Subcutaneous adipose tissue (tissue), 4 donors: ENCODE data around the gene ELMO1. TPM values are rescaled to one million over a fixed set of nuclear protein-coding genes. Genes with fewer than 3 reads are reported as not detected.

Source experiments
- total RNA-seq, 4 donors: library from RNA; depleted of rRNA; stranded (reverse); fragments of >200 nt; gene quantifications; one replicate each; pipeline ENCODE4 v1.1.0, GENCODE V29; 2016
- TF ChIP-seq, protein P1 (sequence below): fragments of 450-650 bp; IDR thresholded peaks from one replicate; pipeline ENCODE4 v1.5.1; 2016; ENCODE audit warnings: low read depth, mild to moderate bottlenecking, control low read depth, antibody characterized with exemption, moderate library complexity

ELMO1 gene
- total RNA-seq, 4 donors from 2014 or later: 97.1 to 129 (median 126) TPM

DNA sequence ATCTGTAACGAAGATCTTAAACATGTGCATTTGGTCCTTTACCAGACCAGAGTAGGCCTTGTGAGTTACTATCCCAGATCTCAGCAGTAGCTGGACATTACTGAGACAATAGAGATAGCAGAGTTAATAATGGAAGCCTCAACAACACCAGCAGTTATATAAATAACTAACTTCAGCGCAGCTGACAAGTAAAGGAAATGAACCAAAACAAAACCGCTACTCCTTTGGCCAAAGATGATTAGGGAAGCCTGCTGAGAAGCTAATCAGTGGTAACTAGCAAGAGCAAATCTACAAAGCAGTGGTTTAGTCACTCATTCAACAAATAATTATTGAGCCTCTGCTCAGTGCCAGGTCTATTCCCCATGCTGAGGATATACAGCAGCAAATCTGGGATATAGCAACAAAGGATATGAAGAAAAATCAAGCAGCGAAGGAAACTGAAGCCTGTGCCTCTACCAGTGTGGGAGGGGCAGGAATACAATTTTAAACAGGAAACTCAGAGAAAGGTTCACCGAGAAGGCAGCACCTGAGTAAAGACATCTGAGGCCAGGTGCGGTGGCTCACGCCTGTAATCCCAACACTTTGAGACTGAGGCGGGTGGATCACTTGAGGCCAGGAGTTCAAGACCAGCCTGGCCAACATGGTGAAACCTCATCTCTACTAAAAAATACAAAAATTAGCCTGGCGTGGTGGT is 103.6 kb downstream of the ELMO1 start:
- TF ChIP-seq, protein P1, sequence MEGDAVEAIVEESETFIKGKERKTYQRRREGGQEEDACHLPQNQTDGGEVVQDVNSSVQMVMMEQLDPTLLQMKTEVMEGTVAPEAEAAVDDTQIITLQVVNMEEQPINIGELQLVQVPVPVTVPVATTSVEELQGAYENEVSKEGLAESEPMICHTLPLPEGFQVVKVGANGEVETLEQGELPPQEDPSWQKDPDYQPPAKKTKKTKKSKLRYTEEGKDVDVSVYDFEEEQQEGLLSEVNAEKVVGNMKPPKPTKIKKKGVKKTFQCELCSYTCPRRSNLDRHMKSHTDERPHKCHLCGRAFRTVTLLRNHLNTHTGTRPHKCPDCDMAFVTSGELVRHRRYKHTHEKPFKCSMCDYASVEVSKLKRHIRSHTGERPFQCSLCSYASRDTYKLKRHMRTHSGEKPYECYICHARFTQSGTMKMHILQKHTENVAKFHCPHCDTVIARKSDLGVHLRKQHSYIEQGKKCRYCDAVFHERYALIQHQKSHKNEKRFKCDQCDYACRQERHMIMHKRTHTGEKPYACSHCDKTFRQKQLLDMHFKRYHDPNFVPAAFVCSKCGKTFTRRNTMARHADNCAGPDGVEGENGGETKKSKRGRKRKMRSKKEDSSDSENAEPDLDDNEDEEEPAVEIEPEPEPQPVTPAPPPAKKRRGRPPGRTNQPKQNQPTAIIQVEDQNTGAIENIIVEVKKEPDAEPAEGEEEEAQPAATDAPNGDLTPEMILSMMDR: no peak

DNA sequence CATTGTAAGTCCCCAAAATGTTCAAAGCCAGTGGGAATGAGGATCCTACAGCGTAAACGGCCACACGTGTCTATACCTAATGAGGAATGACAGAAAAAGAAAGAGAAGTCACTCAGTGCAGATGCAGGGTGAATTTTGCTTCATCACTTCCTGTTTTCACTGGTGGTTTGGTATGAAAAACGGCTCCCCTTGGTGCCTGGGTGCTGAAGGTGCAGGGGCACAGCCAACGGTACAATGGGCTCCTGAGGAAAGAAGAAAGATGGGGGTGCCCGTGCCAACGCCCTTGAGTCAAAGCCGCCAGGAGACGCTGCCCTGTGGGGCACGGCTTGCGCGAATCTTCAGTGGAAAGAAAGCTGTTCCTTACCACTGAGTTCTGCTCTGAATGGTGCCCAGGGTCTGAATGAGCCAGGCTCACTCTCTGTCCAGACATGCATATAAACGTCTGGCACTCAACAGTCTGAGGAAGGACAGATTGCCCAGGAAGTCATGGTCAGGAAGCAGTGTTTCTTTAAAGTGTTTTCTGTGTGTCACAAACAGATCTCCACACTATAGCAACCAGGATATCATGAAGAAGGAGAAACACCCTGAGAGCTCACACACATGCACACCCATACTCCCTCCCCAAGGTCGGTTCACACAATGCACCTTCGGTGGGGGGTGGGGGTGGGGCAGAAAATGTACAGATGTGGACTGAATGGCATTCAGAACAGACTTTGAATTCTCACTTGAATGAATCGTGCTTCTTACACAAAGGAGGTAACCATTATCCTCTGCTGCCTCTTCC is 105.8 kb downstream of the ELMO1 start:
- TF ChIP-seq, protein P1: no peak

DNA sequence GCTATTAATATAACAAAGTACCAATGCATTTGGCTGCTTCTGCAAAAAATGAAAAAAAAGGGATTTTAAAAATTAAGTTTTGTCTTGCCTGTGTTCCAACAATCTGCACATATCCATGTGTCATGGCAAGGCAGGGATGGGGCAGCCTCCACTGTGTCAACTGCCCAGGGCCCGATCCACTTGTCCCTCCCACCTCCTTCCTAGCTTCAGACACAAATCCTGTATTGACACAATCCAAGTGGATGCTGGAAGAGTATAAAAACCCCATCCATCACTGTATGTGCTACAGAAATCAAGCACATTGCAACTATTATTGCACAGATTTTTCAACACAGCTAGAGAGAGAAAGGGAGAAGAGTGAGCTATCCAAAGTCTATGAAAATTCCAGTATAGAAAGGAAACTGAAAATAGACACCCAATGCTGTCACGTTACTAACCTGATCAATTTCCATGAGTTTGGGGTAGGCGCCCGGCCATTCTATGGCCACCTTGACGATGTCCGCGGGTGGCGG is 106.4 kb downstream of the ELMO1 start:
- TF ChIP-seq, protein P1: no peak

DNA sequence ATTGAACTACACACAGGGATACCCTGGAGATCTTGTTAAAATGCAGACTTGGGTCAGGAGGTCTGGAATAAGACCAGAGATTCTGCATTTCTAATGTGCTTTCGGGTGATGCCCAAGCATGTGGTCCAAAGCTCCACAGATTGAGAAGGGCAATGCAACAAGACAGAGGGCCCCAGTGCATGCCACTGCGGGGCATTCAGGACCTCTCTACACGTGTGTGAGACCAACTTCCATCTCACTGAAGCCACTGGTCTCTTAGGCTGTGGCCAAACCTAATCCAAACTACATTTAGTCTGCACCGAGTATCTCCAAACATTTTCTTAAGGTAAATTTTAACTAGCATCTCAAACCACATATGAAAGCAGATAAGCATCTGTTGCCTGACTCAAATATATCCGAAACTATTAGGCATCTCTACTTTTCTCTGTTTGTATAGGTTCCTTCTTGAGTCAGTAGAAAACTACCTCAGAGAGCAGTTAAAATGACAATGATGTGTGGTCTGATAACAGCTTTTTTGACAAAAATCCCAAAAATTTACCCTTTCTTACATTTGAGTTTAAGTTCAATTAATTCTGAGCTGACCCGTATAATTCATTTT is 107.5 kb downstream of the ELMO1 start:
- TF ChIP-seq, protein P1: no peak

DNA sequence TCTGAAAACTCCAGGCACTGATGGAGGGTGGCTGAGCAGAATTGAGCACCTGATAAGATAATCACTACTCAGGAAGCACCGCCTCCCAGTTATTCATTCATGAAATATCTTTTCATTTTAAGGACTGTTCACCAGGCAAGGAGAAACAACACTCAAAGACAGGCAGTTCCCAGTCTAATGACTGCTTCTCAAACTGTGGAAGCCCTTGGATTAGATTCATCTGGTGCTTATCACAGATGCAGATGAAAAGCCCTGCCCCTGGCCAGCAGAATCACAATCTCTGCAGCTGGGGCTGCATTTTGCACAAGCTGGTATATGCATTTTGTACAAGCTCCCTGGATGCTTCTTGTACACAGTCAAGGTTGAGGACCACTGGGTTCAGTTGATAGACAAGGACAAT is 109.7 kb downstream of the ELMO1 start:
- TF ChIP-seq, protein P1: no peak

DNA sequence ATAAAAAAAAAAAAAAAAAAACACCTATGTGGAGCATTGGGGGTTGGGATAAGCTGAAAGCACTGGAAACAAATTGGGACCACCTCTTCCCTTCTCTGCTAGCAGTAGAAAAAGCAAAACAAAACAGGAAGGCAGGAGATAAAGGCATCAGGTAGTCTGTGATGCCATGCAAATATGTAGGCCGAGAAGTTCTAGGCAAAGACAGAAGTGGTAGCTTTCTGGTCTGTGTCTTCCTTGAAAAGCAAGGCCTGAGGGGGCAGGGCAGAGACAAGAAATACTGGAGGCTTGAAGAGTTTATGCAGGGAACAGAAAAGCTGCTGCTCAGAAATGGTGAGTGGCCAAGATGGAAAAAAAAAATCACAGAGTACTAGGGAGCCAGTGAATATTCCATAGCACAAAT is 111.1 kb downstream of the ELMO1 start:
- TF ChIP-seq, protein P1: no peak

DNA sequence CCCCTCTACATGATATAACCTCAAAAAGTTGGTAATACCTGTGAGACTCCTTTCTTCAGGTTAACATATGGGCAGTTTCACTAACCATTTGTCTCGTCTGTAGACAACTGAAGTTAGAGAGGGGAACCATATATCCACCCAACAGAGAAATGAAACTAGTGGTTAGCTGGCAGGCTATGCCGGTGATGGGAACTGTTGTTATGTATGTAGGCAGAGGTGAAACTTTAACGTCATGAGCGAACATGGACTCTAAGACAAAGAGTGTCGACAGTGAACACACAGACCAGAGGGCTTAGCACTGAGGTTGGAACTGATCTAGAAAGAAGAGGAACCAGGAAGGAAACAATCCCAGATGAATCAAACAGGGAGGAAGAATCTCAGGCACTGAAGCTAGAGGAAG is 112.4 kb downstream of the ELMO1 start:
- TF ChIP-seq, protein P1: no peak
